ENCODE results near the gene MRPS18A.
"Not testable (repeated sequence)": the region's sequence is repeated elsewhere in the genome, so short reads cannot be mapped to it uniquely, and the experiment has no call there.

- not testable (repeated sequence) for TF ChIP-seq CTCF, POLR2A (IDR thresholded peaks at IDR 0.05)
Observed at GRCh38 chr6:43633002-43633401, 54.6 kb downstream of the MRPS18A start.

Data from tibial nerve (tissue), 3 donors.